HepG2 (cell line): ENCODE results near the gene DCAF16. TPM values are rescaled to one million over a fixed set of nuclear protein-coding genes. Genes with fewer than 3 reads are reported as not detected.

ENCODE experiments used
- MAZ ChIP-seq, 2 experiments: sonication (generic) in 1 of 2; formaldehyde crosslinking in 1 of 2; IDR thresholded peaks; 2 replicates each; pipeline versions ENCODE4 v1.5.0 to v1.6.1; 2012 to 2020; ENCODE audit warnings: low read depth in 2 of 2, mild to moderate bottlenecking in 2 of 2, borderline replicate concordance in 1 of 2, improper control_type of control experiment in 1 of 2, low read length in 1 of 2, missing genetic modification reagents in 1 of 2, moderate library complexity in 1 of 2
- MBNL3 ChIP-seq: fragments of 250-450 bp; sonication (Bioruptor Pico); conservative IDR thresholded peaks from 2 replicates; pipeline ENCODE4 v1.8.0; 2022; ENCODE audit warnings: mild to moderate bottlenecking, inconsistent platforms
- MZF1 ChIP-seq: sonication (generic); formaldehyde crosslinking; IDR thresholded peaks from 2 replicates; pipeline ENCODE4 v1.8.1; 2023; ENCODE audit warnings: mild to moderate bottlenecking, missing genetic modification reagents, borderline replicate concordance
- NFATC3 ChIP-seq: sonication (generic); formaldehyde crosslinking; IDR thresholded peaks from 2 replicates; pipeline ENCODE4 v1.5.1; 2020; ENCODE audit warnings: mild to moderate bottlenecking, missing genetic modification reagents
- POLR2A ChIP-seq, 2 experiments: IDR thresholded peaks; 2 replicates each; pipeline ENCODE4 v1.6.1; 2011; ENCODE audit warnings: low read depth in 2 of 2, low read length in 2 of 2, mild to moderate bottlenecking in 1 of 2, moderate library complexity in 1 of 2; ENCODE audit not compliant: insufficient read depth in 1 of 2
- TGIF2 ChIP-seq: IDR thresholded peaks from 2 replicates; pipeline ENCODE4 v1.6.1; 2016; ENCODE audit warnings: control low read depth, missing compliant biosample characterization
- TMF1 ChIP-seq: sonication (generic); formaldehyde crosslinking; IDR thresholded peaks from 2 replicates; pipeline ENCODE4 v1.8.1; 2022; ENCODE audit warnings: low read depth, missing genetic modification reagents
- ZNF121 ChIP-seq: sonication (generic); formaldehyde crosslinking; IDR thresholded peaks from 2 replicates; pipeline ENCODE4 v1.5.0; 2020; ENCODE audit warnings: mild to moderate bottlenecking, missing genetic modification reagents
- ZNF264 ChIP-seq: sonication (generic); formaldehyde crosslinking; IDR thresholded peaks from 2 replicates; pipeline ENCODE4 v1.4.0; 2020; ENCODE audit warnings: missing genetic modification reagents
- ZNF354B ChIP-seq: sonication (generic); formaldehyde crosslinking; IDR thresholded peaks from 2 replicates; pipeline ENCODE4 v1.8.0; 2022; ENCODE audit warnings: mild to moderate bottlenecking, missing genetic modification reagents
- ZNF549 ChIP-seq: sonication (generic); formaldehyde crosslinking; IDR thresholded peaks from 2 replicates; pipeline ENCODE4 v1.5.0; 2020; ENCODE audit warnings: missing genetic modification reagents
- polyA plus RNA-seq, 8 experiments: library from polyadenylated mRNA; depleted of rRNA in 3 of 8; stranded (reverse) in 7 of 8; unstranded in 1 of 8; fragments of >200 nt; fragmentation: Illumina TruSeq in 4 of 8; extraction: Trizol in 4 of 8; gene quantifications; 2 replicates each; pipeline versions ENCODE4 v1.2.1 to v1.2.3, GENCODE V29; 2011 to 2016; ENCODE audit warnings: low read depth in 4 of 8, missing spikeins in 1 of 8, mixed read lengths in 1 of 8; ENCODE audit not compliant: insufficient read depth in 1 of 8
- total RNA-seq, 5 experiments: library from RNA; depleted of rRNA; stranded (reverse); fragments of >200 nt; fragmentation: Illumina TruSeq; extraction: Trizol; gene quantifications; 2 replicates each; pipeline ENCODE4 v1.2.3, GENCODE V29; 2016; ENCODE audit warnings: low read depth in 1 of 5
- TF ChIP-seq, protein P1 (sequence below): sonication (generic); formaldehyde crosslinking; IDR thresholded peaks from 2 replicates; pipeline ENCODE4 v1.5.0; 2020; ENCODE audit warnings: missing genetic modification reagents
- TF ChIP-seq, protein P2 (sequence below): sonication (generic); formaldehyde crosslinking; IDR thresholded peaks from 2 replicates; pipeline ENCODE4 v1.5.0; 2020; ENCODE audit warnings: missing genetic modification reagents, mild to moderate bottlenecking, borderline replicate concordance
- TF ChIP-seq, protein P3 (sequence below): sonication (generic); formaldehyde crosslinking; IDR thresholded peaks from 2 replicates; pipeline ENCODE4 v1.9.0; 2022; ENCODE audit warnings: low read depth, missing genetic modification reagents
- TF ChIP-seq, protein P4 (sequence below): sonication (generic); formaldehyde crosslinking; conservative IDR thresholded peaks from 2 replicates; pipeline ENCODE4 v1.5.0; 2020; ENCODE audit warnings: missing genetic modification reagents

Gene DCAF16
- total and polyA plus RNA-seq, 2 of the 13 experiments (the other 11 are each of a cell fraction or from before 2014, with no cell fraction given): 37.5 to 41.9 TPM

DNA sequence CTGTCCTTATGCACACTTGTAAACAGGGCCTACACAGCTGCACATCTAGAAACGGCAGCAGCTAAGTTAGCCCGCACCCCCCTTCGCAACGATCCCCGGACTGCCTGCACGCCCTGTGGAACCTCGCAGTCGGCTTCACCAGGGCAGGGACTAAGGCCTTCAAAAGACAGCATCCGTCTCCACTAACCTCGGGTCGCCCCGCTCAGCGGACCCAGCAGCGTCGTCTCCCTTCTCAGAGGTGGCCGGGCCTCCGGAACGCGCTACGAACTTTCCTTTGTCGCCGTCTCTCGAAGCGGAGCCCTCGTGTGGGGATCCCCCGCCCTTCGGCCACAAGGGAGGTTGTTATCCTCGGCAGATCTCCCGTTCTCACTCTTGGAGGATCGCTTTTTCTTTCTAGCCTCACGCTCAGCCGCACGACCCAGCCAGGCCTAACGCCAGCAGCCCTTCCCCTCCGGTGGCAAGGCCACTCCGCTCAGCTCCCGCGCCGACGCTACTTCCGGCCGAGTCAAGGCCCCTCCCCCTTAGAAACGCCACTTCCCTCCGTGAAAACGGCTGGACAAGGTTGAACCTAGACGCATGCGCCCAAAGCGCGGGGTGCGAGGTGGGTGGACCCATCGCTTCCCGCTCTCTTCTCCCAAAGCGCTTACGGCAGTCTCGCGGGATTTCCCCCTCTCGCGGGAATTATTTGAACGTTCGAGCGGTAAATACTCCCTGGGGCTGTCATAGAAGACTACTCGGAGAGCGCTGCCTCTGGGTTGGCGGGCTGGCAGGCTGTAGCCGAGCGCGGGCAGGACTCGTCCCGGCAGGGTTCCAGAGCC is at the start of gene DCAF16, which contains the start of gene NCAPG (continued):
- TF ChIP-seq MZF1 (CRISPR knock-in tag) (peak; percentile 83; the same call in 1 of the 2 replicates), TGIF2 (CRISPR knock-in tag) (peak; percentile 99), ZNF549 (CRISPR knock-in tag) (no peak), TMF1 (no peak), NFATC3 (CRISPR knock-in tag) (peak; percentile 90), ZNF264 (CRISPR knock-in tag) (peak; percentile 71; the same call in 1 of the 2 replicates), MBNL3 (CRISPR knock-in tag) (no peak), MAZ (IDR thresholded peaks at IDR 0.05; ENCODE audit: borderline replicate concordance, low read depth, low read length) (no peak), MAZ (CRISPR knock-in tag; IDR thresholded peaks at IDR 0.05; ENCODE audit: low read depth) (peak; percentile 94), POLR2A (IDR thresholded peaks at IDR 0.05; ENCODE audit: insufficient read depth in 1 of 2, low read depth in 2 of 2, low read length in 2 of 2) (peak; percentile 95 to 97), ZNF354B (CRISPR knock-in tag) (peak; percentile 76; the same call in 1 of the 2 replicates), ZNF121 (CRISPR knock-in tag) (no peak)
- TF ChIP-seq, protein P1, sequence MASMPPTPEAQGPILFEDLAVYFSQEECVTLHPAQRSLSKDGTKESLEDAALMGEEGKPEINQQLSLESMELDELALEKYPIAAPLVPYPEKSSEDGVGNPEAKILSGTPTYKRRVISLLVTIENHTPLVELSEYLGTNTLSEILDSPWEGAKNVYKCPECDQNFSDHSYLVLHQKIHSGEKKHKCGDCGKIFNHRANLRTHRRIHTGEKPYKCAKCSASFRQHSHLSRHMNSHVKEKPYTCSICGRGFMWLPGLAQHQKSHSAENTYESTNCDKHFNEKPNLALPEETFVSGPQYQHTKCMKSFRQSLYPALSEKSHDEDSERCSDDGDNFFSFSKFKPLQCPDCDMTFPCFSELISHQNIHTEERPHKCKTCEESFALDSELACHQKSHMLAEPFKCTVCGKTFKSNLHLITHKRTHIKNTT (CRISPR knock-in tag): no peak
- TF ChIP-seq, protein P2, sequence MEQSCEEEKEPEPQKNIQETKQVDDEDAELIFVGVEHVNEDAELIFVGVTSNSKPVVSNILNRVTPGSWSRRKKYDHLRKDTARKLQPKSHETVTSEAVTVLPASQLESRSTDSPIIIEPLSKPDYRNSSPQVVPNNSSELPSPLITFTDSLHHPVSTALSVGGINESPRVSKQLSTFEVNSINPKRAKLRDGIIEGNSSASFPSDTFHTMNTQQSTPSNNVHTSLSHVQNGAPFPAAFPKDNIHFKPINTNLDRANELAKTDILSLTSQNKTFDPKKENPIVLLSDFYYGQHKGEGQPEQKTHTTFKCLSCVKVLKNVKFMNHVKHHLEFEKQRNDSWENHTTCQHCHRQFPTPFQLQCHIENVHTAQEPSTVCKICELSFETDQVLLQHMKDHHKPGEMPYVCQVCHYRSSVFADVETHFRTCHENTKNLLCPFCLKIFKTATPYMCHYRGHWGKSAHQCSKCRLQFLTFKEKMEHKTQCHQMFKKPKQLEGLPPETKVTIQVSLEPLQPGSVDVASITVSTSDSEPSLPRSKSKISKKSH (CRISPR knock-in tag): peak; percentile 75; the same call in 1 of the 2 replicates
- TF ChIP-seq, protein P3, sequence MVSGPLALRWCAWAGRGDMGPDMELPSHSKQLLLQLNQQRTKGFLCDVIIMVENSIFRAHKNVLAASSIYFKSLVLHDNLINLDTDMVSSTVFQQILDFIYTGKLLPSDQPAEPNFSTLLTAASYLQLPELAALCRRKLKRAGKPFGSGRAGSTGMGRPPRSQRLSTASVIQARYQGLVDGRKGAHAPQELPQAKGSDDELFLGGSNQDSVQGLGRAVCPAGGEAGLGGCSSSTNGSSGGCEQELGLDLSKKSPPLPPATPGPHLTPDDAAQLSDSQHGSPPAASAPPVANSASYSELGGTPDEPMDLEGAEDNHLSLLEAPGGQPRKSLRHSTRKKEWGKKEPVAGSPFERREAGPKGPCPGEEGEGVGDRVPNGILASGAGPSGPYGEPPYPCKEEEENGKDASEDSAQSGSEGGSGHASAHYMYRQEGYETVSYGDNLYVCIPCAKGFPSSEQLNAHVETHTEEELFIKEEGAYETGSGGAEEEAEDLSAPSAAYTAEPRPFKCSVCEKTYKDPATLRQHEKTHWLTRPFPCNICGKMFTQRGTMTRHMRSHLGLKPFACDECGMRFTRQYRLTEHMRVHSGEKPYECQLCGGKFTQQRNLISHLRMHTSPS: no peak
- TF ChIP-seq, protein P4, sequence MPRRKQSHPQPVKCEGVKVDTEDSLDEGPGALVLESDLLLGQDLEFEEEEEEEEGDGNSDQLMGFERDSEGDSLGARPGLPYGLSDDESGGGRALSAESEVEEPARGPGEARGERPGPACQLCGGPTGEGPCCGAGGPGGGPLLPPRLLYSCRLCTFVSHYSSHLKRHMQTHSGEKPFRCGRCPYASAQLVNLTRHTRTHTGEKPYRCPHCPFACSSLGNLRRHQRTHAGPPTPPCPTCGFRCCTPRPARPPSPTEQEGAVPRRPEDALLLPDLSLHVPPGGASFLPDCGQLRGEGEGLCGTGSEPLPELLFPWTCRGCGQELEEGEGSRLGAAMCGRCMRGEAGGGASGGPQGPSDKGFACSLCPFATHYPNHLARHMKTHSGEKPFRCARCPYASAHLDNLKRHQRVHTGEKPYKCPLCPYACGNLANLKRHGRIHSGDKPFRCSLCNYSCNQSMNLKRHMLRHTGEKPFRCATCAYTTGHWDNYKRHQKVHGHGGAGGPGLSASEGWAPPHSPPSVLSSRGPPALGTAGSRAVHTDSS (CRISPR knock-in tag): no peak
